Endodermal cell (in vitro differentiated cells): Measurements from ENCODE around the gene ZGRF1. TPM values are rescaled to one million over a fixed set of nuclear protein-coding genes. Genes with fewer than 3 reads are reported as not detected.
A peak's percentile ranks its signal among the peaks of the same experiment; 100 is the strongest.

ENCODE experiments used
- DNase-seq: peaks from one replicate; pipeline ENCODE4 v3.0.0-alpha.2; 2017
- H3K27ac ChIP-seq: 2 replicates; pipeline ENCODE4 v1.5.1; 2013; ENCODE audit warnings: mild to moderate bottlenecking, low read depth, low read length, moderate library complexity
- H3K27me3 ChIP-seq: 2 replicates; pipeline ENCODE4 v1.6.1; 2013; ENCODE audit warnings: mild to moderate bottlenecking, low read length, moderate library complexity; ENCODE audit not compliant: insufficient read depth, control insufficient read depth, poor library complexity, severe bottlenecking
- H3K36me3 ChIP-seq: 2 replicates; pipeline ENCODE4 v1.7.0; 2013; ENCODE audit warnings: mild to moderate bottlenecking, low read length, moderate library complexity; ENCODE audit not compliant: control insufficient read depth, insufficient read depth
- H3K4me1 ChIP-seq: one replicate; pipeline ENCODE4 v1.7.0; 2013; ENCODE audit warnings: low read length; ENCODE audit not compliant: control insufficient read depth, insufficient read depth
- H3K4me3 ChIP-seq: 2 replicates; pipeline ENCODE4 v1.5.1; 2013; ENCODE audit warnings: mild to moderate bottlenecking, low read length, moderate library complexity
- H3K9ac ChIP-seq: 2 replicates; pipeline ENCODE4 v1.6.1; 2013; ENCODE audit warnings: mild to moderate bottlenecking, low read length, moderate library complexity; ENCODE audit not compliant: poor library complexity, severe bottlenecking; ENCODE audit errors: extremely low read depth
- H3K9me3 ChIP-seq: 2 replicates; pipeline ENCODE4 v1.6.1; 2013; ENCODE audit warnings: mild to moderate bottlenecking, low read length, moderate library complexity; ENCODE audit not compliant: control insufficient read depth
- H3K27ac Mint-ChIP-seq: 2 replicates; pipeline ENCODE4 v1.8.0; 2020; ENCODE audit warnings: mixed read lengths
- H3K27me3 Mint-ChIP-seq: 2 replicates; pipeline ENCODE4 v1.8.0; 2021; ENCODE audit warnings: mild to moderate bottlenecking, mixed read lengths; ENCODE audit not compliant: insufficient read depth
- H3K36me3 Mint-ChIP-seq: 2 replicates; pipeline ENCODE4 v1.8.0; 2020; ENCODE audit warnings: low read depth, mixed read lengths
- H3K4me1 Mint-ChIP-seq: 2 replicates; pipeline ENCODE4 v1.8.0; 2020; ENCODE audit warnings: mixed read lengths
- H3K4me3 Mint-ChIP-seq: 2 replicates; pipeline ENCODE4 v1.8.0; 2020; ENCODE audit warnings: mild to moderate bottlenecking, moderate library complexity, mixed read lengths
- H3K9me3 Mint-ChIP-seq: 2 replicates; pipeline ENCODE4 v1.8.0; 2020; ENCODE audit warnings: mild to moderate bottlenecking, mixed read lengths
- CTCF ChIP-seq: fragments of 200-600 bp; sonication (generic); conservative IDR thresholded peaks from 2 replicates; pipeline ENCODE4 v1.5.0; 2021; ENCODE audit warnings: antibody characterized with exemption, mild to moderate bottlenecking
- WGBS, 2 experiments: methylation state at CpG; one replicate each; pipeline versions ENCODE4 v1.1.5 to v1.1.7; 2013; ENCODE audit warnings: missing lambda C conversion rate in 2 of 2, mixed read lengths in 1 of 2; ENCODE audit not compliant: insufficient coverage in 1 of 2, insufficient read length in 1 of 2; 5-methylcytosine and 5-hydroxymethylcytosine counted together
- total RNA-seq, 2 donors: library from RNA; stranded (reverse); fragmentation: NEBNext Ultra II Directional in 1 of 2; extraction: Animal tissue kit (Norgen Biotek cat#: 25700) in 1 of 2; gene quantifications; 2 replicates in 1 of 2; 3 replicates in 1 of 2; pipeline ENCODE4 v1.2.1, GENCODE V29; 2021

The ZGRF1 gene
- total RNA-seq, 2 donors from 2014 or later, result 29.1 to 57.3 TPM

DNA sequence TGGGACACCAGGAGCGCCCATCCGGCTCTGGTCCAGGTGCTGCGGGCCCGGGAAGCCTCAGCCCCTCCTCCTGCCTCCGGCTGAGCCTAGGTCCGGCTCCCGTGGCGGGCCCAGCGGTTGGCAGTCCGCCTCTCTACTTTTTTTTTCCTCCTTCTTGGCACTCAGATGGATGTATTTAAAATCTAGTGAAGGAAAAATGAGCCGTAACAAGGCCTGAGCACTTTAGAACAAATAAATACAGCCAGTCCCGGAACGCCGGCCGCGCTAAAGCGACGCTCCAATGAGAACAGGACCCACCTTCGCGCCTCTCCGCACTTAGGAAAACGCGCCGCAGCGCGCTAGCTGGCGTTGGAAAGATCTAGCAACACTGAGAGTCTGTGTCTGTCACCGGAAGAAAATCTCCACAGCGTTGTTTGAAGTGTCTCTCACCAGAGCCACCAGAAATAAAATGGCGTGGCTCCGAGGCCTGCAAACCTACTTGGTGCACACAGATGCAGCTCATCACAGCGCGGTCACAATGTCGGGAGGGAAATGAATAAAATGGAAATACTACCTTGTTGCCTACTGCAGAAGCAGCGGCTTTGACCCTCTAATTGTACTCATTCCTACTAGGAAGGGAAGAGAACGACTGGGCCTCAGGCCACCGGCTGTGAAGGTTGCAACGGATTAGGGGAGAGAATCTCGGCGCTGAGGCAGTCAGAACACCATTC is 125.5 kb downstream of the ZGRF1 start:
- H3K4me1 ChIP-seq, result peaks cover 5% of the 10 kb centered on the region
- H3K9ac ChIP-seq, result no peak overlapping the region
- H3K9me3 Mint-ChIP-seq, result no peaks in the 10 kb centered on the region
- H3K4me1 Mint-ChIP-seq, result peaks cover 26% of the 10 kb centered on the region
- TF ChIP-seq CTCF, result no peak
- H3K27me3 Mint-ChIP-seq, result peaks cover 100% of the 10 kb centered on the region
- no peaks in the 10 kb centered on the region for H3K36me3 Mint-ChIP-seq
- peaks cover 100% of the 10 kb centered on the region for H3K27me3 ChIP-seq
- peak overlapping the region; percentile 43 for H3K4me3 Mint-ChIP-seq
- peak; percentile 68 for DNase-seq
- H3K27ac ChIP-seq, result no peak overlapping the region
- H3K27ac Mint-ChIP-seq, result no peak overlapping the region
- no peaks in the 10 kb centered on the region for H3K36me3 ChIP-seq
- no peaks in the 10 kb centered on the region for H3K9me3 ChIP-seq
- 0 to 2% methylated on average over 28 to 40 of the region's 40 CpGs for WGBS, 2 experiments
- peak overlapping the region; percentile 68 for H3K4me3 ChIP-seq

DNA sequence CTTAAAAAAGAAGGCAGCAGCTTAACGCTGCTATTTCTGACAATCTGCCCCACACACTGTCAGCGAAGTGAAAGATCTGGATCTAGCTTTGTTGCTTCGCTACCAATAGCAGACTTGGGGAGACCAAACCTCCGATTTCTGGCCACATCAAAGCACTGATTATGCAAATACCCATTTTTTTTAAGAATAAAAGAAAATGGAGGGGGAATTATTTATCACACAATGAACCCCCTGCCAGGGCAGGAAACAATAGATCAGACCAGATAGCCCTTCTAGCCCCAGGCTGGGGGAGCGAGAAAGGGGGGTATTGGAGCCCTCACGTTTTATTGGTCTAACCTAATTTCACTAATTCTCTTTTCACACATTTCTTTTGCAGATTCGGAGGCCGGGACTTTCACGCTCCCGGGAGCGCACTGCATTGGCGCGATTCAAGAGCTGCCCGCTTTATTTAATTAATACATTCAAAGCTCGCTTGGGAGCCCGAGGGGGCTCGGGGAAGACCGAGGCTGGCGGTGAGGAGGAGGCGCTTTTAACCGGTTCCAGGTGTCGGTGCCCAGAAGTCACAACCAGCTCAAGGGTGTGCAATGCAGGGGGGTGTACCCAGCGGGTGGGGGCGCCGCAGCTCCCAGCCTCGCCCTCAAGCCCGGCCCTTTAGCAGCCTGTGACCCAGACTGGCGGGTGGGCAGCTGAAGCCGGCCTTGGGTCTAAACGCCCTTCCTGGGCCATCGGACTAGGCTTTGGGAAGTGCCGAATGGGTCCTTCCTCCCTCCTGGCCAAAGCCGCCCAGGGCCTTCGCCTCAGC is 126.2 kb downstream of the ZGRF1 start:
- peak overlapping the region; percentile 68 for H3K4me3 ChIP-seq
- no peak overlapping the region for H3K27ac Mint-ChIP-seq
- H3K36me3 ChIP-seq, result no peaks in the 10 kb centered on the region
- no peak overlapping the region for H3K27ac ChIP-seq
- 0 to 1% methylated on average over 17 to 34 of the region's 34 CpGs for whole genome bisulfite sequencing, 2 experiments
- H3K27me3 ChIP-seq, result peaks cover 100% of the 10 kb centered on the region
- peaks cover 100% of the 10 kb centered on the region for H3K27me3 Mint-ChIP-seq
- no peaks in the 10 kb centered on the region for H3K36me3 Mint-ChIP-seq
- no peaks in the 10 kb centered on the region for H3K9me3 ChIP-seq
- peak; percentile 78 for DNase-seq
- H3K4me1 ChIP-seq, result peaks cover 5% of the 10 kb centered on the region
- H3K9me3 Mint-ChIP-seq, result no peaks in the 10 kb centered on the region
- no peak overlapping the region for H3K9ac ChIP-seq
- H3K4me1 Mint-ChIP-seq, result peaks cover 26% of the 10 kb centered on the region
- TF ChIP-seq CTCF, result no peak
- peak overlapping the region; percentile 43 for H3K4me3 Mint-ChIP-seq

DNA sequence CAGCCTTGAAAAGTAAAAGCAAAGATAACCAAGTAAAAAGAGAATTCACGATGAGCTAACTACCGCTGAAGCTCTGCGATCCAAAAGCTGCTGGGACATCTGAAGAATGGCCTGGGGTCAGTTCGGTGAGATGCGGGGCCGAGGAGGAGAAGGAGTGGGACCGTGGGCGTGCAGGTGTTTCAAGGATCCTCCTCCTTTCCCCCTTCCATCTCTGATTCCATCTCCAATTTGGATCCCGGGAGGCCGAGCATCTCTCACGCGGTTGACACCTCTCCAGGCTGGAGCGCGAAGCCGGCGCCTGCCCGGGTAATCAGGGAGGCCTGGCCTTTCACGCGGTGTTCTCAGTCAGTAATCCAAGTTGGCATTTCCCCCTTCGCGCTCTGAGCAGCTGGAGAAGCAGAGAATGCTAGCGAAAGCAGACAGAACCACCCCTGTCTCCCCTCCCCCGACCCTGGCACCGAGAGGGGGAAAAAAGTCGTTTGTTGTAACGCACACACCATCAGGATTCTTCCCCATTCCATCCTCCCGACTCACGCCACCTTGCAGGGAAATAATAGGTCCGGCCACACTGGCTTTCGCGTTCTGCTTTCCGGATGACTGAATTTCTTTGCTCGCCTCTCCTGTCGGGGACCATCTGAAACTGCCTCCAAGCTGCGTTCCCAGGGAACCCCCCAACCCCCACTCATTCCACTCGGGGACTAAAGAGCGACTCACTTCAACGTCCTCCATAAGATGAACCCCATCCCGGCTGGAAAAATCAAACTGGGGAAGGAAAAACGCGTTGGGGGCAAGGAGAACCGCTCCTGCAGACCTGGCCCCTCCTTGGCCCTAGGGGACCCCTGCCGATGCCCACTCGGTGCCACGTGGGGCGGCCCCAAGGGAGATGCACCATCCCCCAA is 127.2 kb downstream of the ZGRF1 start:
- peak; percentile 78 for DNase-seq
- Histone ChIP-seq H3K36me3 (no peaks in the 10 kb centered on the region), H3K4me3 (peak overlapping the region; percentile 38), H3K27me3 (peaks cover 100% of the 10 kb centered on the region), H3K4me1 (peaks cover 5% of the 10 kb centered on the region), H3K27ac (no peak overlapping the region), H3K9me3 (no peaks in the 10 kb centered on the region), H3K9ac (no peak overlapping the region)
- 0 to 3% methylated on average over 15 to 46 of the region's 46 CpGs for WGBS, 2 experiments
- Mint-ChIP-seq H3K27me3 (peaks cover 98% of the 10 kb centered on the region), H3K27ac (no peak overlapping the region), H3K4me1 (peaks cover 22% of the 10 kb centered on the region), H3K4me3 (peak overlapping the region; percentile 17), H3K36me3 (no peaks in the 10 kb centered on the region), H3K9me3 (no peaks in the 10 kb centered on the region)
- no peak for TF ChIP-seq CTCF
